B cell (primary cell): ENCODE measurements around the gene CEP85L. TPM values are rescaled to one million over a fixed set of nuclear protein-coding genes. Genes with fewer than 3 reads are reported as not detected.

Experiments used
- ATAC-seq: fragments of 200-7000 bp; cut with Tn5 transposase; one replicate; pipeline ENCODE4 v1.10.0; 2021; ENCODE audit warnings: low read depth, mild to moderate bottlenecking, moderate number of reproducible peaks, moderate library complexity
- CTCF ChIA-PET: fragments of 350-600 bp; sonication (Branson Sonifier 250); formaldehyde crosslinking; loops from one replicate; lab custom pipeline; 2021; ENCODE audit warnings: antibody characterized with exemption, inconsistent platforms; lab: Charles Lee
- POLR2A ChIA-PET: fragments of 350-600 bp; sonication (Branson Sonifier 250); formaldehyde crosslinking; loops from one replicate; lab custom pipeline; 2021; ENCODE audit warnings: antibody characterized with exemption; lab: Charles Lee
- DNase-seq: peaks from one replicate; pipeline ENCODE4 v3.0.0; 2013
- H2AFZ ChIP-seq: 2 replicates; pipeline ENCODE4 v1.6.1; 2012; ENCODE audit warnings: mild to moderate bottlenecking, low read depth, low read length; ENCODE audit not compliant: insufficient read depth, poor library complexity, severe bottlenecking
- H3K27ac ChIP-seq, 2 donors: 1 replicate in 1 of 2; 2 replicates in 1 of 2; pipeline ENCODE4 v1.5.1; 2012 to 2013; ENCODE audit warnings: low read length in 2 of 2, mild to moderate bottlenecking in 2 of 2, moderate library complexity in 1 of 2
- H3K27me3 ChIP-seq, 4 experiments: fragments of 200-600 bp in 1 of 4; sonication (generic) in 1 of 4; replicated peaks in 1 of 4; 1 replicate in 2 of 4; 2 replicates in 2 of 4; pipeline versions ENCODE4 v1.6.1 to v1.7.0; 2013 to 2016; ENCODE audit warnings: low read length in 3 of 4, mild to moderate bottlenecking in 2 of 4, mixed read lengths in 1 of 4, moderate library complexity in 1 of 4; ENCODE audit not compliant: insufficient read depth in 4 of 4, control insufficient read depth in 3 of 4; ENCODE audit errors: control extremely low read depth in 1 of 4
- H3K36me3 ChIP-seq, 2 experiments: replicated peaks in 1 of 2; 1 replicate in 1 of 2; 2 replicates in 1 of 2; pipeline versions ENCODE4 v1.6.1 to v1.7.1; 2013; ENCODE audit warnings: low read length in 1 of 2; ENCODE audit not compliant: insufficient read depth in 2 of 2, control insufficient read depth in 1 of 2; ENCODE audit errors: control extremely low read depth in 1 of 2, extremely low read depth in 1 of 2
- H3K4me1 ChIP-seq, 2 donors: fragments of 200-600 bp in 1 of 2; sonication (generic) in 1 of 2; 1 replicate in 1 of 2; 2 replicates in 1 of 2; pipeline versions ENCODE4 v1.5.1 to v1.6.1; 2013 to 2017; ENCODE audit warnings: low read length in 2 of 2; ENCODE audit not compliant: control insufficient read depth in 2 of 2, insufficient read depth in 2 of 2
- H3K4me2 ChIP-seq: replicated peaks from 2 replicates; pipeline ENCODE3; 2012; ENCODE audit warnings: mild to moderate bottlenecking, low read depth, low read length; ENCODE audit not compliant: poor library complexity, severe bottlenecking
- H3K4me3 ChIP-seq, 5 experiments: fragments of 200-600 bp in 1 of 5; sonication (generic) in 1 of 5; 1 replicate in 3 of 5; 2 replicates in 2 of 5; pipeline versions ENCODE4 v1.5.1 to v1.7.0; 2011 to 2016; ENCODE audit warnings: low read length in 4 of 5, mild to moderate bottlenecking in 4 of 5, low read depth in 2 of 5, control low read depth in 1 of 5, moderate library complexity in 1 of 5; ENCODE audit not compliant: insufficient read depth in 1 of 5; ENCODE audit errors: control extremely low read depth in 1 of 5, extremely low read depth in 1 of 5
- H3K79me2 ChIP-seq: fragments of 200-600 bp; sonication (generic); one replicate; pipeline ENCODE4 v1.6.0; 2016; ENCODE audit warnings: low read length; ENCODE audit not compliant: control insufficient read depth, insufficient read depth
- H3K9ac ChIP-seq: fragments of 200-600 bp; sonication (generic); 2 replicates; pipeline ENCODE4 v1.6.1; 2017; ENCODE audit warnings: mild to moderate bottlenecking, low read length, moderate library complexity
- H3K9me3 ChIP-seq, 3 donors: one replicate each; pipeline versions ENCODE4 v1.6.1 to v1.7.1; 2013; ENCODE audit warnings: low read length in 2 of 3; ENCODE audit not compliant: control insufficient read depth in 2 of 3, insufficient read depth in 1 of 3; ENCODE audit errors: control extremely low read depth in 1 of 3
- H4K20me1 ChIP-seq: 2 replicates; pipeline ENCODE4 v1.6.0; 2012; ENCODE audit warnings: mild to moderate bottlenecking, low read length; ENCODE audit not compliant: insufficient read depth, control insufficient read depth, poor library complexity, severe bottlenecking
- H3K27ac Mint-ChIP-seq: one replicate; pipeline ENCODE4 v1.8.0; 2021; ENCODE audit warnings: mixed read lengths
- H3K27me3 Mint-ChIP-seq: one replicate; pipeline ENCODE4 v1.8.0; 2021; ENCODE audit warnings: mixed read lengths
- H3K4me1 Mint-ChIP-seq: one replicate; pipeline ENCODE4 v1.8.0; 2021; ENCODE audit warnings: mixed read lengths
- H3K4me3 Mint-ChIP-seq: one replicate; pipeline ENCODE4 v1.8.0; 2021; ENCODE audit warnings: mixed read lengths
- H3K9me3 Mint-ChIP-seq: one replicate; pipeline ENCODE4 v1.8.0; 2022; ENCODE audit warnings: mixed read lengths; ENCODE audit not compliant: insufficient read depth
- CTCF ChIP-seq: fragments of 200-600 bp; IDR thresholded peaks from one replicate; pipeline ENCODE4 v1.8.0; 2022; ENCODE audit warnings: antibody characterized with exemption, mild to moderate bottlenecking
- EZH2 ChIP-seq: IDR thresholded peaks from 2 replicates; pipeline ENCODE4 v1.6.1; 2012; ENCODE audit warnings: borderline replicate concordance, low read depth, mild to moderate bottlenecking, moderate library complexity, low read length; ENCODE audit not compliant: insufficient read depth, poor library complexity, severe bottlenecking
- WGBS: methylation state at CpG from one replicate; pipeline ENCODE4 v1.1.5; 2013; ENCODE audit warnings: missing lambda C conversion rate; ENCODE audit not compliant: insufficient coverage; 5-methylcytosine and 5-hydroxymethylcytosine counted together
- intact Hi-C: fragments of 100-400 bp; cut with micrococcal nuclease; formaldehyde crosslinking; loops from one replicate; pipeline ENCODE4 v1.10.0; 2022
- polyA plus RNA-seq: library from polyadenylated mRNA; depleted of rRNA; stranded (reverse); fragments of >200 nt; gene quantifications from 2 replicates; pipeline ENCODE4 v1.2.3, GENCODE V29; 2012
- total RNA-seq, 2 donors: library from RNA; stranded (reverse); fragments of 120-200 nt in 1 of 2; gene quantifications; 1 replicate in 1 of 2; 2 replicates in 1 of 2; pipeline versions ENCODE4 v1.2.3 to v1.2.4, GENCODE V29; 2013 to 2022

The CEP85L gene
- total and polyA plus RNA-seq, 2 donors (not counting 1 experiment from before 2014, with no cell fraction given): 7.6 to 32.1 TPM

- no peaks in the 10 kb centered on the region for H3K9me3 ChIP-seq
- no peak overlapping the region for H3K4me2 ChIP-seq
- H3K4me1 ChIP-seq: peaks cover 0 to 2% of the 10 kb centered on the region in 2 donors
- POLR2A ChIA-PET: no interaction called here
- H3K27ac ChIP-seq: no peak overlapping the region
- ATAC-seq (no peak), DNase-seq (no peak)
- H3K4me1 Mint-ChIP-seq: peaks cover 25% of the 10 kb centered on the region
- no peaks in the 10 kb centered on the region for H3K27me3 ChIP-seq
- H3K79me2 ChIP-seq: peaks cover 76% of the 10 kb centered on the region
- H3K36me3 ChIP-seq: peaks cover 0 to 1% of the 10 kb centered on the region in 2 experiments
- no peak overlapping the region for H3K27ac Mint-ChIP-seq
- peaks cover 9% of the 10 kb centered on the region for H4K20me1 ChIP-seq
- no peaks in the 10 kb centered on the region for H3K27me3 Mint-ChIP-seq
- no peak overlapping the region for H3K9ac ChIP-seq
- CTCF ChIA-PET: no interaction called here
- H3K4me3 Mint-ChIP-seq: no peak overlapping the region
- H3K9me3 Mint-ChIP-seq: no peaks in the 10 kb centered on the region
- intact Hi-C loops: no loop called here
- no CpG with 5 or more reads among the region's 1 CpG for WGBS
- no peak overlapping the region for H3K4me3 ChIP-seq
- no peak overlapping the region for H2AFZ ChIP-seq
- no peak for TF ChIP-seq EZH2
- TF ChIP-seq CTCF: no peak
Measured at GRCh38 chr6:118678866-118679265, 27.5 kb upstream of the CEP85L start.

- H3K9ac ChIP-seq: no peak overlapping the region
- no peaks in the 10 kb centered on the region for H3K9me3 ChIP-seq
- H3K4me1 ChIP-seq: no peaks in the 10 kb centered on the region
- peaks cover 22% of the 10 kb centered on the region for H3K4me1 Mint-ChIP-seq
- no peaks in the 10 kb centered on the region for H3K27me3 ChIP-seq
- H4K20me1 ChIP-seq: peaks cover 21% of the 10 kb centered on the region
- H3K27ac ChIP-seq: no peak overlapping the region
- intact Hi-C loops: no loop called here
- no peaks in the 10 kb centered on the region for H3K9me3 Mint-ChIP-seq
- no peak for DNase-seq
- no peak overlapping the region for H2AFZ ChIP-seq
- CTCF ChIA-PET: interaction anchor here (1.5 kb wide), 1 partner anchor 56 kb away, joined by 3 read pairs; no protein-coding TSS in a partner anchor
- H3K4me3 Mint-ChIP-seq: no peak overlapping the region
- no peak for TF ChIP-seq CTCF
- TF ChIP-seq EZH2: no peak
- no peaks in the 10 kb centered on the region for H3K27me3 Mint-ChIP-seq
- H3K27ac Mint-ChIP-seq: no peak overlapping the region
- H3K4me2 ChIP-seq: no peak overlapping the region
- peaks cover 76% of the 10 kb centered on the region for H3K79me2 ChIP-seq
- H3K4me3 ChIP-seq: no peak overlapping the region
- no peaks in the 10 kb centered on the region for H3K36me3 ChIP-seq
- ATAC-seq: no peak
- no CpG with 5 or more reads among the region's 4 CpGs for WGBS
- POLR2A ChIA-PET: no interaction called here
Measured at GRCh38 chr6:118677193-118677592, 25.8 kb upstream of the CEP85L start.
